Measurements from ENCODE around the gene MTG2. TPM values are rescaled to one million over a fixed set of nuclear protein-coding genes. Genes with fewer than 3 reads are reported as not detected.

The MTG2 gene
- polyA plus RNA-seq, 3 donors, result 30.2 to 43.5 (median 34.2) TPM

GRCh38 chr20:62222266-62222850, 39.5 kb downstream of the MTG2 start:
- DNase-seq (ENCODE audit: extremely low read depth in 1 of 11, low read depth in 9 of 11, low spot score in 4 of 11), result no peak

- no peak for DNase-seq (ENCODE audit: extremely low read depth in 1 of 11, low read depth in 9 of 11, low spot score in 4 of 11)
Observed at GRCh38 chr20:62222972-62223371, 40.1 kb downstream of the MTG2 start.

DNA sequence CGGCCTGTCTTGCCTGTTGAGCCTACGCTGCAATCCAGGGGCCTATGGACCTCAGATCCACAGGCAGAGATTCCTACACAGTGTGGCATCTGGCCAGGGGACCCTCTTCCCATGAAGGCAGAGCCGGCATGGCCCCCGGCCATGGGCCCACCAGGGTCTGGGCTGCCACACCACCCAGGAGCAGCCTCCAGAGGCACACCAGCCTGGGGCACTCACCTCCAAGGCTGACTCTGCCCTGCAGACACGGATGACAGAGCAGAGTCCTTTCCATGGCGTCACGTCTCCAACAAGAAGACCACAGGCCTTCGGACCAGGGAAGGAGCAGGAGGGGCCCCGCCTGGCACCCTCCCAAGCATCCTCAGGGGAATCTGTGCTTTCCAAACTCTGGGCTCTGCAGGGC, 40.7 kb downstream of the MTG2 start:
- DNase-seq (ENCODE audit: extremely low read depth in 1 of 11, low read depth in 9 of 11, low spot score in 4 of 11), result no peak

DNA sequence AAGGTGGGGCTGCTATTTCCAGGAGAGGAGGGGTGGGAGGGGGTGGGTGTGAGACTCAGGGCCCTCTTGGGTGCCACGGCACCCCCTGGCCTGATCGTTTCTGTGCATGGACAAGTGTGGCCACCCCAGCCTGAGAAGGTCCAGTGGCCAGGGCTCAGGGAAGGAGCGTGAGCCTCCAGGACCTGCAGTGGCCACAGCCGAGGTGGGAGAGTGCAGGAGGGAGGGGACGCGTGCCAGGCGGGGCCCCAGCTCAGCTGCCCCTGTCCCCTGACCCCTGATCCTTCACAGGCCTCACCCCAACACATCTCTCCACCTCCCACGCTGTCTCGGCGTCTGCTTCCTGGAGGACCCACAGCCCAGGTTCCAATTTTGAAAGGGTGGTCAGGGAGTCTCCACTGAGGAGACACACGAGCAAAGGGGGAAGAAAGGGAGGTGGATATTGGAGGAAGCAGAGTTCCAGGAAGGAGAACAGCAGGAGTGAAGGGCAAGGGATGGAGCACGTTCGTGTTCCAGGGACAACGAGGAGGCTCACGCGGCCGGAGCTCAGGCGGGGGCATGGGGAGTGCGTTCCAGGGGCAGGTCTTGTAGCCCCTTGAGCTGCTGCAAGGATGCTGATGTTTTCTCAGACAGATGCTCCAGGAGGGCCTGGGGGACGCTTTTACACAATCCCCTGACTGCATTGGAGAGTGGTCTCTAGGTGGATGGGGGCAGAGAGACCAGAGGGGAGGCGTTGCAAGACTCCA, 41.5 kb downstream of the MTG2 start:
- no peak for DNase-seq (ENCODE audit: extremely low read depth in 1 of 11, low read depth in 9 of 11, low spot score in 4 of 11)

DNA sequence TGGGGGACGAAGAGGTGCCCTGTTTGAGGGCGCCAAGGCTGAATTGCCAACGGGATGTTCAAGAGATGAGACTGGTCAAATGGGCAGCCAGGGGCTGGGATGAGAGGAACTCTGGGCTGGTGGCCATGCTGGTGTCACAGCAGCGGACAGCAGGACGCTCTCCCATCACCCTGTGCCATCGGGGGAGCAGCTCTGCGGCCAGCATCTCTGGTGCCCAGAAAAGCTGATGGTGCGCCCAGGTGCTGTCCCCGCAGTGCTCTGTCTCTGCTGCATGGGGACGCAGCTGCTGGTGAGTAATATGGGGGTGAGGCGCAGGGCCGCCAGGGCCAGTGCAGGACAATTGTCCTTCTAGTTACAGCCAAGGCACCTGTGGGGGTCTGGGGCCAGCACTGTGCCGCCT, 42.2 kb downstream of the MTG2 start:
- DNase-seq (ENCODE audit: extremely low read depth in 1 of 11, low read depth in 9 of 11, low spot score in 4 of 11), result no peak

DNA sequence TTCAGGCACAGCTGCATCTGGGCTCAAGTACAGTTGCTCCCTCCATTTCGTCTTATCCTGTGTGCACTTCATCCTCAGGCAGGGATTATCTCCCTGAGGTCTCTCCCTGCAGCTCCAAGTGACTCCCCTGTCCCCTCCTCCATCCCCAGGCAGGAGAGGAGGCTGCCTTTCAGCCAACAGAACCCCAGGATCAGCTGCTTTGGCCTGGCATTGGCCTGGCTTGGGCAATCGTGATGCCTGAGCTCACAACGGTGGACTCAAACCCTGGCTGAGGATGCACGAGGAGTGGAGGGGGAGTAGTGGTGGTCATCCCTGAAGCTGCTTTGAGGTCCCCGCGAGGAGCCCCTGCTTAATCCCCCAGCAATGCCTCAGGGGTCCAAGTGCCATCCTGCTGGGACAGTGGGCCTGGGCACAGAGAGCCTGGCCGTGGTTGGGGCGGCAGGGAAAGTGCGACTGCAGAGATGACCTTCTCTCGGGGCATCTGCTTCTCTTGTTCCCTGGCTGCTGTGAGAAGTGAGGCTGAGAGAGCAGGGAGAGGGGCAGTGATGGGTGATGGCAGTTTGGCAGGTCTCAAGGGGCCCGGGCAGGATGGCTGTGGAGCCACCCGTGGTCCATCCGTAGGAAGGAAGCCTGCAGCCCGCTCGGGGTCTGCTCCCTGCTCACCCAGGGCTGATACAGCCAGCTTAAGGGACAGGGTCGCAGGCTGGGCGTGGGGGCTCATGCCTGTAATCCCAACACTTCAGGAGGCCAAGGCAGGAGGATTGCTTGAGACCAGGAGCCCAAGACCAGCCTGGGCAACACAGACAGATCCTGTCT, 43.2 kb downstream of the MTG2 start:
- DNase-seq (ENCODE audit: extremely low read depth in 1 of 11, low read depth in 9 of 11, low spot score in 4 of 11), result no peak

DNA sequence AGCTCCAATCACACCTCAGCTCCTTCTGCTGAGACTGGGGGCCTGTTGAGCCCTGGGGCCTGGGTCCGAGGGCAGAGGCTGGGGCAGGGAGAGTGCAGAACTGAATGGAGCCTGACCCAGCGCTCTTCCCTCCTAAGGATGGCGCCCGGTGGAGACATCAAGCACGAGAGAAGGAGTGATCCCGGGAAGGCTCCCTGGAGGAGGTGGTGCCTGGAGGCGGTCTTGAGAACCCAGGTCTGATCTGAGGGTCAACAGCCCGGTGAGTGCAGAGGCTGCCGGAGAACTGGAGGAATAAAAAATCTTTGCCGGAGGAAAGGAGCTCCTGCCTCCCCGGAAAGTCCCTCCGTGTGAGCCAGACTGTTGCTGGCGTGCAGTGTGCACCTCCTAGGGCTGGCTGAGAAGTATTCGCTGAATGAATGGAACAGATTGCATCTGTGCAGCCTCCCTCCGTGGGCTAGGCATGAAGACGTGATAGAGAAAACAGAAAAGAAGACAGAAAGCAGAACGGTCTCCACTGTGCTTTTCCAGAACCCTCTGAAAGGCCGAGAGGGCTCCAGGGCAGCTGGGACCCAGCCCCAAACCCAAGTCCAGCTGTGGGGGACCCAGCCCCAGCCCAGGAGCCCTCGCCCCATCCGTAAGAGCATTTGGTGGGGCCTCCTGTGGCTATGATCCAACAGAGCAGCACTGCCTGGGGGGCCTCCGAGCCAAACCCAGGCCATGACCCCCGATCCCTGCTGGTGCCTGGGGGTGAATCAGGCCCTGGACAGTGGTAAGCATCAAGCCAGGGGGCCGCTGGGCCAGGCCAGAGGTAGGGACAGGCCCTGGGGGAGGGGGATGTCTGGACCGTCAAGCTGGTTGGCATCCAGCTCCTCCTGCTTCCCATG, 44.1 kb downstream of the MTG2 start:
- no peak for DNase-seq (ENCODE audit: extremely low read depth in 1 of 11, low read depth in 9 of 11, low spot score in 4 of 11)

DNA sequence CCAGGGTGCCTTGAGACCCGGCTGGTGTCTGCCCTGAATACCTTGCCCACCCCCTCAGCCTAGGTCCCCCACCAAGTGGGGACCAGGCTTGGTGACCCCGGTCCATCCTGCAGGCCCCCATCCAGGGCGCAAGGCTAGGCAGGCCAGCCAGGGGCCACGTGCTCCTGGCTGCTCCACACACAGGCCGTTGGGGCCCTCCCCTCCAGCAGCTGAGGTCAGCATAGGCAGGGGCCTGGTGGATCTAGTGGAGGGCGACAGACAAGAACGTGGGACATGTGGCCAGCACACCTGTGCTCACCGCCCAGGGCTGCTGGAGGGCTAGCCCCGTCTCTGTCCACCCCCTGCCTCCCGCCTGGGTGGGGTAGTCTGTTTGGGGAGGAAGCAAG, 44.8 kb downstream of the MTG2 start:
- no peak for DNase-seq (ENCODE audit: extremely low read depth in 1 of 11, low read depth in 9 of 11, low spot score in 4 of 11)

- no peak for DNase-seq (ENCODE audit: extremely low read depth in 1 of 11, low read depth in 9 of 11, low spot score in 4 of 11)
Observed at GRCh38 chr20:62227977-62228958, 45.4 kb downstream of the MTG2 start.

- no peak for DNase-seq (ENCODE audit: extremely low read depth in 1 of 11, low read depth in 9 of 11, low spot score in 4 of 11)
Observed at GRCh38 chr20:62228982-62229545, 46.2 kb downstream of the MTG2 start.

- DNase-seq (ENCODE audit: extremely low read depth in 1 of 11, low read depth in 9 of 11, low spot score in 4 of 11), result no peak
Observed at GRCh38 chr20:62229667-62230066, 46.8 kb downstream of the MTG2 start.

- DNase-seq (ENCODE audit: extremely low read depth in 1 of 11, low read depth in 9 of 11, low spot score in 4 of 11), result no peak
Observed at GRCh38 chr20:62230276-62230675, 47.4 kb downstream of the MTG2 start.

- DNase-seq (ENCODE audit: extremely low read depth in 1 of 11, low read depth in 9 of 11, low spot score in 4 of 11), result no peak
Observed at GRCh38 chr20:62230696-62231095, 47.9 kb downstream of the MTG2 start.

- no peak for DNase-seq (ENCODE audit: extremely low read depth in 1 of 11, low read depth in 9 of 11, low spot score in 4 of 11)
Observed at GRCh38 chr20:62231292-62231691, 48.5 kb downstream of the MTG2 start.

DNA sequence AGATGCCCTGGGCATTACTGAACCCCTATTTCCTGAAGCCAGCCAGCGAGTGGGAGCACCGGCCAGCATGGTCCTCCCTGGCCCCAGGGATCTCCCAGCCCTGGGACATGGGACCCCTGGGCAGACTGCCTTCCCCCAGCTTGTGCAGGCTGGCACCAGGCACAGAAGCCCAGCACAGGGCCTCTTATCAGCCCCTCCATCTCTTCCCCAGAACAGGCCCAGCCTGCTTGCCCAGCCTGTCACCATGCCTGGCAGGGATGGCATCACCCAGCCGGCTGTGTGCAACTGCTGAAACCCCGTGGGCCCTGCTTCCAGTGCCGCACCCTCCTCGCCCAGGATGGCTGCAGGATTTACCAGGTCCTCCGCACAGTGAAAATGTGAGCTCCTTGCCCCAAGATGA, 49.4 kb downstream of the MTG2 start:
- no peak for DNase-seq (ENCODE audit: extremely low read depth in 1 of 11, low read depth in 9 of 11, low spot score in 4 of 11)

DNA sequence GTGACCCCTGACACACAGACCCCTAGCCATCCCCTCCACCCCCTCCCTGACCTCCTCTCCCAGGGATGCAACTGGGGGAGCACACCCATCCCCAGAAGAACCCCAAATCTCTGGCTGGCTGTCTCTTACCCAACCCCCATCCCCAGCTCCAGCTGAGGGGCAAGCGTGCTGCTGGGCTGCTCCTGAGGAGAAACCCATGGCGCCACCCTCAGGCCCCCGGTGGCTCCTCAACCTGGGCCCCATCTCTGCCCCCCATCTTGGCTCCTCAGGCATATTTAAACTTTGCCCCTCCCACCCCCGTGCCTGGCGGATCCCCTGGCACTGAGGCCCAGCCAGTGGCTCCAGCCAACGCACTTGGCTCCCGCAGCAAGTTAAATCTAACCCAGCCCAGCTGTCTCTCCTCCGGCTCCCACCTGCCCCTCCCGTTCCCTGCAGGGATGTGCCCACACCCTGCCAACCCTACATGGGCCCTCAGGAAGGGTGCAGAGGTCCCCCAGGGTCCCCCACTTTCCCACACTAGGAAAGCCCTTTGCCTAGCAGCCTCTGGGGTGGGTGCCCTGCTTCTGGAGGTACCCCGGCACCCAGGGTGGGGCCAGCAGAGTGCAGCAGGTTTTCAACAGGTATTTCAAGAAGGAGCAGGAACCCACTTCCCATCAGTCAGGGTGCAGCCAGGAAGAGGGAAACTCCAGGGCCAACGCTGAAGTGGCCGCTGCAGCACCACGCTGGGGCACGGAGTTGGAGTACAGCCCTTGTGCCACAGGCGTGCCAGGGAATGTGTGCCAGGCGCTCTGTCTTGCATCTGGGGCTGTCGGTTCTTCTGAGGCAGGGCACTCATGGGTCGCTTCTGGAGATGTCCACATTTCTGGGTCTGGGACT, 50.2 kb downstream of the MTG2 start:
- no peak for DNase-seq (ENCODE audit: extremely low read depth in 1 of 11, low read depth in 9 of 11, low spot score in 4 of 11)

DNA sequence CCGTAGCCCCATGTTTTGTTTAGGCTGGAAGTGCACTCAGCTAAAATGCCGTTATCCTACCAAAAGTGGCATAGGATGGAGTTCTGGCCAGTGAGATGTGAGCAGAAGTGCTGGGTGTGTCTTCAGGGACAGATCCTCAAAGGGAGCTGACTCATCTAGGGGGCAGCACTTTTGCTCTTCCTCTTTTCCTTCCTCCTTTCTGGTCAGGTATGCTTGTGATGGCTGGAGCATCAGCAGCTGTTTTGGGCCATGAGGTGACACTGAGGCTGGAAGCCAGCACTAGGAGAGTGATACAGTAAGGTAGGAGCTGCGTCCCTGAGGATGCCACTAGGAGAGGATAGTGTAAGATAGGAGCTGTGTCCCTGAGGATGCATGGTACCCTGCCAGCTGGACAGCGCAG, 50.9 kb downstream of the MTG2 start:
- no peak for DNase-seq (ENCODE audit: extremely low read depth in 1 of 11, low read depth in 9 of 11, low spot score in 4 of 11)
